Kidney (tissue), 22 donors: Measurements from ENCODE around the gene ASMTL. TPM values are rescaled to one million over a fixed set of nuclear protein-coding genes. Genes with fewer than 3 reads are reported as not detected.
A peak's percentile ranks its signal among the peaks of the same experiment; 100 is the strongest.

ENCODE experiments used
- DNase-seq, 5 donors: peaks; one replicate each; pipeline ENCODE4 v3.0.0-alpha.2; 2013 to 2020
- FAIRE-seq: peaks from 2 replicates; lab custom pipeline; 2012; peaks lifted over from hg19 to GRCh38; lab: Jason Lieb, UNC
- H3K27ac ChIP-seq, 2 donors: one replicate each; pipeline ENCODE4 v1.7.0; 2013; ENCODE audit warnings: low read depth in 2 of 2, low read length in 2 of 2, inconsistent platforms in 1 of 2
- H3K27me3 ChIP-seq: one replicate; pipeline ENCODE4 v1.7.1; 2013; ENCODE audit warnings: low read length, inconsistent platforms; ENCODE audit not compliant: control insufficient read depth, insufficient read depth
- H3K36me3 ChIP-seq, 3 donors: one replicate each; pipeline versions ENCODE4 v1.7.0 to v1.7.1; 2013; ENCODE audit warnings: low read length in 3 of 3, control low read depth in 1 of 3, inconsistent platforms in 1 of 3; ENCODE audit not compliant: insufficient read depth in 3 of 3, control insufficient read depth in 2 of 3
- H3K4me1 ChIP-seq, 3 donors: one replicate each; pipeline versions ENCODE4 v1.7.0 to v1.7.1; 2013; ENCODE audit warnings: low read length in 3 of 3, inconsistent platforms in 1 of 3, low read depth in 1 of 3; ENCODE audit not compliant: control insufficient read depth in 2 of 3, insufficient read depth in 2 of 3
- H3K4me3 ChIP-seq, 3 donors: one replicate each; pipeline versions ENCODE4 v1.7.0 to v1.8.1; 2013; ENCODE audit warnings: low read length in 3 of 3, control low read depth in 1 of 3, inconsistent platforms in 1 of 3
- H3K9ac ChIP-seq, 3 donors: one replicate each; pipeline versions ENCODE4 v1.7.0 to v1.7.1; 2013; ENCODE audit warnings: low read length in 3 of 3, control low read depth in 1 of 3, inconsistent platforms in 1 of 3
- H3K9me3 ChIP-seq, 3 donors: one replicate each; pipeline versions ENCODE4 v1.7.0 to v1.7.1; 2013; ENCODE audit warnings: low read length in 3 of 3, control low read depth in 1 of 3, inconsistent platforms in 1 of 3; ENCODE audit not compliant: control insufficient read depth in 2 of 3, insufficient read depth in 1 of 3
- CTCF ChIP-seq: IDR thresholded peaks from 3 replicates; pipeline ENCODE4 v1.5.1; 2012; ENCODE audit warnings: mild to moderate bottlenecking, moderate library complexity, borderline replicate concordance; ENCODE audit not compliant: insufficient read depth; ENCODE audit errors: extremely low read depth
- intact Hi-C: fragments of 100-400 bp; cut with DNase I; formaldehyde crosslinking; loops from one replicate; pipeline ENCODE4 v1.11.1; 2022
- long read RNA-seq, 10 donors: library from polyadenylated mRNA in 1 of 10; unstranded in 1 of 10; transcript quantifications; one replicate each; pipeline ENCODE4 v2.0.0 and lab custom pipeline, GENCODE V29; 2021 to 2026
- polyA plus RNA-seq: library from polyadenylated mRNA; stranded (reverse); fragments of 350-450 nt; fragmentation: Illumina TruSeq; extraction: RNeasy Lipid Tissue Mini Kit (QIAGEN cat#74804); gene quantifications from one replicate; pipeline ENCODE4 v1.2.3, GENCODE V29; 2014; ENCODE audit warnings: low read depth, low replicate concordance; ENCODE audit not compliant: insufficient read depth
- total RNA-seq: library from RNA; stranded (reverse); fragmentation: NEBNext Ultra II Directional; extraction: Animal tissue kit (Norgen Biotek cat#: 25700); gene quantifications from one replicate; pipeline ENCODE4 v1.2.1, GENCODE V29; 2021
- donor health status: control.
- donor health status: control.
- donor health status: control.
- donor health status: control.
- donor health status: control.
- donor health status: DM: yes; HTN: yes; CAD: no.
- donor health status: Normal renal cell carcinoma (clear cell type).

Gene ASMTL
- total RNA-seq = 33.3 TPM
- 29.9 TPM for polyA plus RNA-seq
- long read RNA-seq, donor 1, transcript ASMTL-201 (13 exons, 2,027 nt) = major isoform, 11 of 18 reads
- long read RNA-seq, donor 1, partial matches to known transcripts = 6 of 18 reads
- long read RNA-seq, donor 1, other reads (novel, unspliced or antisense) = 0 of 18 reads
- long read RNA-seq, donor 2, transcript ASMTL-201 (13 exons, 2,027 nt) = major isoform, 7 of 8 reads
- long read RNA-seq, donor 2, partial matches to known transcripts = 0 of 8 reads
- long read RNA-seq, donor 2, other reads (novel, unspliced or antisense) = 0 of 8 reads
- long read RNA-seq, donor 3, transcript ASMTL-201 (13 exons, 2,027 nt) = major isoform, 14 of 21 reads
- long read RNA-seq, donor 3, partial matches to known transcripts = 5 of 21 reads
- long read RNA-seq, donor 3, other reads (novel, unspliced or antisense) = 0 of 21 reads
- long read RNA-seq, donor 4, transcript ASMTL-201 (13 exons, 2,027 nt) = major isoform, 12 of 13 reads
- long read RNA-seq, donor 4, partial matches to known transcripts = 0 of 13 reads
- long read RNA-seq, donor 4, other reads (novel, unspliced or antisense) = 0 of 13 reads
- long read RNA-seq, donor 5 = 0 reads
- long read RNA-seq, donor 6, partial matches to known transcripts = 0 of 7 reads
- long read RNA-seq, donor 6, other reads (novel, unspliced or antisense) = 0 of 7 reads
- long read RNA-seq, donor 7, transcript ASMTL-201 (13 exons, 2,027 nt) = major isoform, 31 of 49 reads
- long read RNA-seq, donor 7, partial matches to known transcripts = 6 of 49 reads
- long read RNA-seq, donor 7, other reads (novel, unspliced or antisense) = 9 of 49 reads
- long read RNA-seq, donor 8, transcript ASMTL-201 (13 exons, 2,027 nt) = major isoform, 9 of 11 reads
- long read RNA-seq, donor 8, partial matches to known transcripts = 0 of 11 reads
- long read RNA-seq, donor 8, other reads (novel, unspliced or antisense) = 0 of 11 reads
- long read RNA-seq, donor 9, partial matches to known transcripts = 8 of 12 reads
- long read RNA-seq, donor 9, other reads (novel, unspliced or antisense) = 0 of 12 reads
- long read RNA-seq, donor 10, transcript ASMTL-201 (13 exons, 2,027 nt) = major isoform, 9 of 13 reads
- long read RNA-seq, donor 10, partial matches to known transcripts = 0 of 13 reads
- long read RNA-seq, donor 10, other reads (novel, unspliced or antisense) = 0 of 13 reads

DNA sequence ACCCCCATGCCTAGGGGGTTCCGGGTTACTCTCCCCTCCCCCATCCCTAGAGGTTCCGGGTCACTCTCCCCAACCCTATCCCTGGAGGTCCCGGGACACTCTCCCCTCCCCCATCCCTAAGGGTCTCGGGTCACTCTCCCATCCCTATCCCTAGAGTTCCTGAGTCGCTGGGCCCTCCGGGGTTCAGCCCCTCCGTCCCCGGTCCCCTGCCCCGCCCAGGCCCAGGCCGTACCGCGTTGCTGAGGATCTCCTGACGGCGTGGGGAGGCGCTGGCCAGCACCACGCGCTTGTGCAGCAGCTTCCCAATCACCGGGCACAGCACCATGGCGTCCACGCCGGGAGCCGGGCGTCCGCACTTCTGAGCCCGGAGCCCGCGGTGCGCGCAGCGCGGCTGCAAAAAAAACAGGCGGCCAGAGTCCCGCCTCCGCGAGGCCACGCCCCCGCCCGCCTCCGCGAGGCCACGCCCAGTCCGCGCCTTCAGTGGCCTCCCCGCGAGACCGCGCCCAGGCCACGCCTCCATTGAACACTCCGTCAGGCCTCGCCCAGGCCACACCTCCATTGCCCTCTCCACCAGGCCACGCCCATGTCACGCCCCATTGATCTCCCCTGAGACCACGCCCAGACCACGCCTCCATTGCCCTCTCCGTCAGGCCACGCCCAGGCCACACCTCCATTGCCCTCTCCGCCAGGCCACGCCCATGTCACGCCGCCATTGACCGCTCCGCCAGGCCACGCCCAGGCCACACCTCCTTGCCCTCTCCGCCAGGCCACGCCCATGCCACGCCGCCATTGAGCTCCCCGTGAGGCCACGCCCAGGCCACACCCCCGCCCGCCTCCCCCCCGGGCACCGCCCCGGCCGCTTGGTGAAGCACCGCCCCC, at the start of gene ASMTL:
TSS of gene ASMTL (minus strand) at position 394 of the 879 bp plus-strand sequence. CDS start at position 325, 69 bp downstream.
- peaks cover 0 to 4% (median 0%) of the 10 kb centered on the region in 3 donors for H3K9me3 ChIP-seq
- H3K27me3 ChIP-seq = no peaks in the 10 kb centered on the region
- peak within 1 kb of the TSS; percentile 33 to 79 (median 54) for H3K9ac ChIP-seq
- H3K27ac ChIP-seq = peak within 1 kb of the TSS; percentile 89 to 94
- DNase-seq (peak; percentile 99 to 100 (median 100)), FAIRE-seq (peak; percentile 97)
- H3K4me1 ChIP-seq = peaks cover 0 to 8% (median 4%) of the 10 kb centered on the region in 3 donors
- no peak for TF ChIP-seq CTCF
- no peaks in the 10 kb centered on the region for H3K36me3 ChIP-seq
- peak within 1 kb of the TSS; percentile 70 to 86 (median 71) for H3K4me3 ChIP-seq
- intact Hi-C loops = no loop called here

GRCh38 chrX:1502241-1502640, 49.5 kb upstream of the ASMTL start:
- Histone ChIP-seq H3K4me3 (no peak overlapping the region), H3K36me3 (no peaks in the 10 kb centered on the region), H3K9ac (no peak overlapping the region), H3K9me3 (no peaks in the 10 kb centered on the region), H3K27me3 (no peaks in the 10 kb centered on the region), H3K27ac (peak overlapping the region in 1 of 2 donors; percentile 53), H3K4me1 (no peaks in the 10 kb centered on the region)
- FAIRE-seq (no peak), DNase-seq (no peak)
- no peak for TF ChIP-seq CTCF
- intact Hi-C loops = no loop called here
